B cell (primary cell): ENCODE data around the gene RNF126. TPM values are rescaled to one million over a fixed set of nuclear protein-coding genes. Genes with fewer than 3 reads are reported as not detected.

Experiments
- ATAC-seq: fragments of 200-7000 bp; cut with Tn5 transposase; one replicate; pipeline ENCODE4 v1.10.0; 2021; ENCODE audit warnings: low read depth, mild to moderate bottlenecking, moderate number of reproducible peaks, moderate library complexity
- CTCF ChIA-PET: fragments of 350-600 bp; sonication (Branson Sonifier 250); formaldehyde crosslinking; loops from one replicate; lab custom pipeline; 2021; ENCODE audit warnings: antibody characterized with exemption, inconsistent platforms; lab: Charles Lee
- POLR2A ChIA-PET: fragments of 350-600 bp; sonication (Branson Sonifier 250); formaldehyde crosslinking; loops from one replicate; lab custom pipeline; 2021; ENCODE audit warnings: antibody characterized with exemption; lab: Charles Lee
- DNase-seq: peaks from one replicate; pipeline ENCODE4 v3.0.0; 2013
- H2AFZ ChIP-seq: 2 replicates; pipeline ENCODE4 v1.6.1; 2012; ENCODE audit warnings: mild to moderate bottlenecking, low read depth, low read length; ENCODE audit not compliant: insufficient read depth, poor library complexity, severe bottlenecking
- H3K27ac ChIP-seq, 2 donors: 1 replicate in 1 of 2; 2 replicates in 1 of 2; pipeline ENCODE4 v1.5.1; 2012 to 2013; ENCODE audit warnings: low read length in 2 of 2, mild to moderate bottlenecking in 2 of 2, moderate library complexity in 1 of 2
- H3K27me3 ChIP-seq, 4 experiments: fragments of 200-600 bp in 1 of 4; sonication (generic) in 1 of 4; replicated peaks in 1 of 4; 1 replicate in 2 of 4; 2 replicates in 2 of 4; pipeline versions ENCODE4 v1.6.1 to v1.7.0; 2013 to 2016; ENCODE audit warnings: low read length in 3 of 4, mild to moderate bottlenecking in 2 of 4, mixed read lengths in 1 of 4, moderate library complexity in 1 of 4; ENCODE audit not compliant: insufficient read depth in 4 of 4, control insufficient read depth in 3 of 4; ENCODE audit errors: control extremely low read depth in 1 of 4
- H3K36me3 ChIP-seq, 2 experiments: replicated peaks in 1 of 2; 1 replicate in 1 of 2; 2 replicates in 1 of 2; pipeline versions ENCODE4 v1.6.1 to v1.7.1; 2013; ENCODE audit warnings: low read length in 1 of 2; ENCODE audit not compliant: insufficient read depth in 2 of 2, control insufficient read depth in 1 of 2; ENCODE audit errors: control extremely low read depth in 1 of 2, extremely low read depth in 1 of 2
- H3K4me1 ChIP-seq, 2 donors: fragments of 200-600 bp in 1 of 2; sonication (generic) in 1 of 2; 1 replicate in 1 of 2; 2 replicates in 1 of 2; pipeline versions ENCODE4 v1.5.1 to v1.6.1; 2013 to 2017; ENCODE audit warnings: low read length in 2 of 2; ENCODE audit not compliant: control insufficient read depth in 2 of 2, insufficient read depth in 2 of 2
- H3K4me2 ChIP-seq: replicated peaks from 2 replicates; pipeline ENCODE3; 2012; ENCODE audit warnings: mild to moderate bottlenecking, low read depth, low read length; ENCODE audit not compliant: poor library complexity, severe bottlenecking
- H3K4me3 ChIP-seq, 5 experiments: fragments of 200-600 bp in 1 of 5; sonication (generic) in 1 of 5; 1 replicate in 3 of 5; 2 replicates in 2 of 5; pipeline versions ENCODE4 v1.5.1 to v1.7.0; 2011 to 2016; ENCODE audit warnings: low read length in 4 of 5, mild to moderate bottlenecking in 4 of 5, low read depth in 2 of 5, control low read depth in 1 of 5, moderate library complexity in 1 of 5; ENCODE audit not compliant: insufficient read depth in 1 of 5; ENCODE audit errors: control extremely low read depth in 1 of 5, extremely low read depth in 1 of 5
- H3K79me2 ChIP-seq: fragments of 200-600 bp; sonication (generic); one replicate; pipeline ENCODE4 v1.6.0; 2016; ENCODE audit warnings: low read length; ENCODE audit not compliant: control insufficient read depth, insufficient read depth
- H3K9ac ChIP-seq: fragments of 200-600 bp; sonication (generic); 2 replicates; pipeline ENCODE4 v1.6.1; 2017; ENCODE audit warnings: mild to moderate bottlenecking, low read length, moderate library complexity
- H3K9me3 ChIP-seq, 3 donors: one replicate each; pipeline versions ENCODE4 v1.6.1 to v1.7.1; 2013; ENCODE audit warnings: low read length in 2 of 3; ENCODE audit not compliant: control insufficient read depth in 2 of 3, insufficient read depth in 1 of 3; ENCODE audit errors: control extremely low read depth in 1 of 3
- H4K20me1 ChIP-seq: 2 replicates; pipeline ENCODE4 v1.6.0; 2012; ENCODE audit warnings: mild to moderate bottlenecking, low read length; ENCODE audit not compliant: insufficient read depth, control insufficient read depth, poor library complexity, severe bottlenecking
- H3K27ac Mint-ChIP-seq: one replicate; pipeline ENCODE4 v1.8.0; 2021; ENCODE audit warnings: mixed read lengths
- H3K27me3 Mint-ChIP-seq: one replicate; pipeline ENCODE4 v1.8.0; 2021; ENCODE audit warnings: mixed read lengths
- H3K4me1 Mint-ChIP-seq: one replicate; pipeline ENCODE4 v1.8.0; 2021; ENCODE audit warnings: mixed read lengths
- H3K4me3 Mint-ChIP-seq: one replicate; pipeline ENCODE4 v1.8.0; 2021; ENCODE audit warnings: mixed read lengths
- H3K9me3 Mint-ChIP-seq: one replicate; pipeline ENCODE4 v1.8.0; 2022; ENCODE audit warnings: mixed read lengths; ENCODE audit not compliant: insufficient read depth
- CTCF ChIP-seq: fragments of 200-600 bp; IDR thresholded peaks from one replicate; pipeline ENCODE4 v1.8.0; 2022; ENCODE audit warnings: antibody characterized with exemption, mild to moderate bottlenecking
- EZH2 ChIP-seq: IDR thresholded peaks from 2 replicates; pipeline ENCODE4 v1.6.1; 2012; ENCODE audit warnings: borderline replicate concordance, low read depth, mild to moderate bottlenecking, moderate library complexity, low read length; ENCODE audit not compliant: insufficient read depth, poor library complexity, severe bottlenecking
- whole genome bisulfite sequencing: methylation state at CpG from one replicate; pipeline ENCODE4 v1.1.5; 2013; ENCODE audit warnings: missing lambda C conversion rate; ENCODE audit not compliant: insufficient coverage; 5-methylcytosine and 5-hydroxymethylcytosine counted together
- intact Hi-C: fragments of 100-400 bp; cut with micrococcal nuclease; formaldehyde crosslinking; loops from one replicate; pipeline ENCODE4 v1.10.0; 2022
- polyA plus RNA-seq: library from polyadenylated mRNA; depleted of rRNA; stranded (reverse); fragments of >200 nt; gene quantifications from 2 replicates; pipeline ENCODE4 v1.2.3, GENCODE V29; 2012
- total RNA-seq, 2 donors: library from RNA; stranded (reverse); fragments of 120-200 nt in 1 of 2; gene quantifications; 1 replicate in 1 of 2; 2 replicates in 1 of 2; pipeline versions ENCODE4 v1.2.3 to v1.2.4, GENCODE V29; 2013 to 2022

The RNF126 gene
- total and polyA plus RNA-seq, 2 donors (not counting 1 experiment from before 2014, with no cell fraction given) = 74.3 to 118 TPM

GRCh38 chr19:664913-665443, 2.0 kb upstream of the RNF126 start:
- H4K20me1 ChIP-seq = peaks cover 28% of the 10 kb centered on the region
- H3K4me3 ChIP-seq = peak overlapping the region in 1 of 5 experiments; percentile 9
- ChIA-PET CTCF (interaction anchor here (0.6 kb wide), 1 partner anchor 30 kb away, joined by 5 read pairs; the partner anchor contains the start of gene PRSS57), POLR2A (no interaction called here)
- peak; percentile 7 for ATAC-seq
- peak overlapping the region; percentile 64 for H3K4me3 Mint-ChIP-seq
- peaks cover 12 to 41% of the 10 kb centered on the region in 2 donors for H3K4me1 ChIP-seq
- peak; percentile 89 for DNase-seq
- TF ChIP-seq CTCF (peak; percentile 85), EZH2 (no peak)
- H3K9me3 ChIP-seq = peaks cover 0 to 7% (median 0%) of the 10 kb centered on the region in 3 donors
- peak overlapping the region; percentile 80 for H3K27ac Mint-ChIP-seq
- no peaks in the 10 kb centered on the region for H3K27me3 ChIP-seq
- peaks cover 37% of the 10 kb centered on the region for H3K79me2 ChIP-seq
- H3K9me3 Mint-ChIP-seq = no peaks in the 10 kb centered on the region
- peak overlapping the region; percentile 38 for H2AFZ ChIP-seq
- no peaks in the 10 kb centered on the region for H3K36me3 ChIP-seq
- peaks cover 29% of the 10 kb centered on the region for H3K4me1 Mint-ChIP-seq
- no peak overlapping the region for H3K27ac ChIP-seq
- H3K4me2 ChIP-seq = peak overlapping the region; percentile 68
- no peak overlapping the region for H3K9ac ChIP-seq
- 10% methylated on average over 23 of the region's 24 CpGs for WGBS
- intact Hi-C loops = loop anchor here (10.0 kb wide), 1 partner anchor 260 kb away; the partner anchor contains the start of gene ARID3A
- peaks cover 4% of the 10 kb centered on the region for H3K27me3 Mint-ChIP-seq

GRCh38 chr19:663682-664117, 686 bp upstream of the RNF126 start:
- Histone ChIP-seq H3K27me3 (no peaks in the 10 kb centered on the region), H3K9ac (peak overlapping the region; percentile 65), H3K79me2 (peaks cover 49% of the 10 kb centered on the region), H3K4me1 (peaks cover 25 to 54% of the 10 kb centered on the region in 2 donors), H3K9me3 (peaks cover 0 to 7% (median 0%) of the 10 kb centered on the region in 3 donors), H3K36me3 (peaks cover 0 to 7% of the 10 kb centered on the region in 2 experiments), H3K4me2 (peak overlapping the region; percentile 96), H4K20me1 (peaks cover 41% of the 10 kb centered on the region), H3K27ac (peak overlapping the region; percentile 69 to 75), H2AFZ (peak overlapping the region; percentile 90), H3K4me3 (peak overlapping the region in 4 of 5 experiments; percentile 46 to 71 (median 52))
- DNase-seq (no peak), ATAC-seq (no peak)
- intact Hi-C loops = loop anchor here (1.0 to 10.0 kb wide), 6 partner anchors 17 to 261 kb away; partner anchors contain the start of genes ARID3A, BSG, CDC34 and FGF22
- Mint-ChIP-seq H3K4me3 (peak overlapping the region; percentile 84), H3K9me3 (no peaks in the 10 kb centered on the region), H3K27ac (peak overlapping the region; percentile 92), H3K27me3 (no peaks in the 10 kb centered on the region), H3K4me1 (peaks cover 40% of the 10 kb centered on the region)
- WGBS = 22% methylated on average over 17 of the region's 18 CpGs
- ChIA-PET CTCF (interaction anchor here (0.7 to 1.9 kb wide), 4 partner anchors 17 to 96 kb away, joined by 3 to 17 read pairs (median 6); no protein-coding TSS in a partner anchor), POLR2A (interaction anchor here (0.7 to 1.4 kb wide), 4 partner anchors 18 to 133 kb away, joined by 4 to 20 read pairs (median 5); no protein-coding TSS in a partner anchor)
- TF ChIP-seq EZH2 (no peak), CTCF (no peak)
